ENCODE data around the gene NBEAL1. TPM values are rescaled to one million over a fixed set of nuclear protein-coding genes. Genes with fewer than 3 reads are reported as not detected.

Gene NBEAL1
- total and polyA plus RNA-seq, 9 donors = 4.6 to 36.2 (median 26.2) TPM

GRCh38 chr2:203238704-203239526, 224.2 kb downstream of the NBEAL1 start, which contains the start of gene CYP20A1:
TSS of gene CYP20A1 (plus strand) at chr2:203239018. CDS start at chr2:203239063, 45 bp downstream.
- TF ChIP-seq POLR2A (IDR thresholded peaks at IDR 0.05) (peak; percentile 83), CTCF (IDR thresholded peaks at IDR 0.05) (peak; percentile 22 to 70 (median 47)), EP300 (IDR thresholded peaks at IDR 0.05) (no peak)
- H3K27ac ChIP-seq = peak within 1 kb of the TSS; percentile 96 to 97
- H3K36me3 ChIP-seq = no peaks in the 10 kb centered on the region
- peak; percentile 96 to 98 (median 96) for DNase-seq
- H3K4me1 ChIP-seq (ENCODE audit: insufficient read depth) = peaks cover 10% of the 10 kb centered on the region
- 0% methylated on average over 52 to 80 of the region's 80 CpGs for WGBS, 3 donors
- H3K9me3 ChIP-seq = no peaks in the 10 kb centered on the region
- H3K4me3 ChIP-seq = peak within 1 kb of the TSS; percentile 89
- no peaks in the 10 kb centered on the region for H3K27me3 ChIP-seq
- intact Hi-C loops (cut with DNase I) = loop anchor here in 1 of 4 donors (2.0 to 5.0 kb wide), 2 partner anchors 90 to 213 kb away; partner anchors contain the start of gene ABI2

GRCh38 chr2:203240491-203240890, 225.8 kb downstream of the NBEAL1 start:
- intact Hi-C loops (cut with DNase I) = no loop called here
- Histone ChIP-seq H3K27me3 (no peaks in the 10 kb centered on the region), H3K9me3 (no peaks in the 10 kb centered on the region), H3K4me3 (peak overlapping the region; percentile 89), H3K4me1 (ENCODE audit: insufficient read depth) (peaks cover 10% of the 10 kb centered on the region), H3K27ac (no peak overlapping the region), H3K36me3 (no peaks in the 10 kb centered on the region)
- no peak for TF ChIP-seq EP300 (IDR thresholded peaks at IDR 0.05)
- no peak for TF ChIP-seq POLR2A (IDR thresholded peaks at IDR 0.05)
- no peak for TF ChIP-seq CTCF (IDR thresholded peaks at IDR 0.05)
- no peak for DNase-seq
- WGBS, 3 donors = 42 to 71% (median 47%) methylated on average over 5 of the region's 5 CpGs

- Histone ChIP-seq H3K27me3 (no peaks in the 10 kb centered on the region), H3K27ac (no peak overlapping the region), H3K4me3 (no peak overlapping the region), H3K9me3 (no peaks in the 10 kb centered on the region), H3K36me3 (no peaks in the 10 kb centered on the region), H3K4me1 (ENCODE audit: insufficient read depth) (peaks cover 10% of the 10 kb centered on the region)
- WGBS, 3 donors = 97 to 98% (median 98%) methylated on average over 6 of the region's 6 CpGs
- intact Hi-C loops (cut with DNase I) = no loop called here
- DNase-seq = no peak
- no peak for TF ChIP-seq POLR2A (IDR thresholded peaks at IDR 0.05)
- TF ChIP-seq CTCF (IDR thresholded peaks at IDR 0.05) = no peak
- TF ChIP-seq EP300 (IDR thresholded peaks at IDR 0.05) = no peak
These were observed 227.8 kb downstream of the NBEAL1 start for GRCh38 chr2:203242518-203242917.

GRCh38 chr2:203246646-203247045, 232.0 kb downstream of the NBEAL1 start:
- intact Hi-C loops (cut with DNase I) = no loop called here
- no peak for DNase-seq
- no peak overlapping the region for H3K27ac ChIP-seq
- no peaks in the 10 kb centered on the region for H3K27me3 ChIP-seq
- WGBS, 3 donors = 90 to 95% (median 94%) methylated on average over 3 of the region's 3 CpGs
- H3K4me1 ChIP-seq (ENCODE audit: insufficient read depth) = no peaks in the 10 kb centered on the region
- no peak overlapping the region for H3K4me3 ChIP-seq
- H3K36me3 ChIP-seq = no peaks in the 10 kb centered on the region
- no peak for TF ChIP-seq EP300 (IDR thresholded peaks at IDR 0.05)
- TF ChIP-seq CTCF (IDR thresholded peaks at IDR 0.05) = no peak
- no peak for TF ChIP-seq POLR2A (IDR thresholded peaks at IDR 0.05)
- no peaks in the 10 kb centered on the region for H3K9me3 ChIP-seq

Measured in ovary (tissue), 9 donors.